ENCODE results near the gene PGK1.
"Not testable (repeated sequence)": the region's sequence is repeated elsewhere in the genome, so short reads cannot be mapped to it uniquely, and the experiment has no call there.

DNA sequence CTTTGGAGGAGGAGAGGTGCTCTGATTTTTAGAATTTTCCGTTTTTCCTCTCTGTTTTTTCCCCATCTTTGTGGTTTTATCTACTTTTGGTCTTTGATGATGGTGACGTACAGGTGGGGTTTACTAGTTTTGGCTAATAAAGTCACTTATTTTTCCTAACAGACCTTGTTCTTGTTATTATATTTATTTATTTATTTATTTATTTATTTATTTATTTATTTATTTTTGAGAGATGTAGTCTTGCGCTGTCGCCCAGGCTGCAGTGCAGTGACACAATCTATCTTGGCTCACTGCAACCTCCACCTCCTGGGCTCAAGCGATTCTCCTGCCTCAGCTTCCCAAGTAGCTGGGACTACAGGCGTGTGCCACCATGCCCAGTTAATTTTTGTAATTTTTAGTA is 22.6 kb upstream of the PGK1 start:
- TF ChIP-seq, protein P1, sequence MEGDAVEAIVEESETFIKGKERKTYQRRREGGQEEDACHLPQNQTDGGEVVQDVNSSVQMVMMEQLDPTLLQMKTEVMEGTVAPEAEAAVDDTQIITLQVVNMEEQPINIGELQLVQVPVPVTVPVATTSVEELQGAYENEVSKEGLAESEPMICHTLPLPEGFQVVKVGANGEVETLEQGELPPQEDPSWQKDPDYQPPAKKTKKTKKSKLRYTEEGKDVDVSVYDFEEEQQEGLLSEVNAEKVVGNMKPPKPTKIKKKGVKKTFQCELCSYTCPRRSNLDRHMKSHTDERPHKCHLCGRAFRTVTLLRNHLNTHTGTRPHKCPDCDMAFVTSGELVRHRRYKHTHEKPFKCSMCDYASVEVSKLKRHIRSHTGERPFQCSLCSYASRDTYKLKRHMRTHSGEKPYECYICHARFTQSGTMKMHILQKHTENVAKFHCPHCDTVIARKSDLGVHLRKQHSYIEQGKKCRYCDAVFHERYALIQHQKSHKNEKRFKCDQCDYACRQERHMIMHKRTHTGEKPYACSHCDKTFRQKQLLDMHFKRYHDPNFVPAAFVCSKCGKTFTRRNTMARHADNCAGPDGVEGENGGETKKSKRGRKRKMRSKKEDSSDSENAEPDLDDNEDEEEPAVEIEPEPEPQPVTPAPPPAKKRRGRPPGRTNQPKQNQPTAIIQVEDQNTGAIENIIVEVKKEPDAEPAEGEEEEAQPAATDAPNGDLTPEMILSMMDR (IDR thresholded peaks at IDR 0.05; ENCODE audit: extremely low read depth in 1 of 2, insufficient read depth in 1 of 2, low read depth in 1 of 2, low read length in 2 of 2): not testable (repeated sequence)
- TF ChIP-seq POLR2A (IDR thresholded peaks at IDR 0.05; ENCODE audit: low read depth, low read length); FOS (IDR thresholded peaks at IDR 0.05; ENCODE audit: borderline replicate concordance, insufficient read depth, low read length); JUN (IDR thresholded peaks at IDR 0.05; ENCODE audit: borderline replicate concordance, insufficient read depth, insufficient read length, low read depth); EZH2 (IDR thresholded peaks at IDR 0.05; ENCODE audit: borderline replicate concordance, low read depth, low read length, severe bottlenecking); GATA2 (IDR thresholded peaks at IDR 0.05; ENCODE audit: insufficient read depth, insufficient read length, low read depth, low read length): not testable (repeated sequence)

Measured in endothelial cell of umbilical vein (primary cell).